ENCODE results near the gene SMYD1. TPM values are rescaled to one million over a fixed set of nuclear protein-coding genes. Genes with fewer than 3 reads are reported as not detected.

The SMYD1 gene
- polyA plus RNA-seq, 1 donor from 2014 or later = not detected

GRCh38 chr2:88074150-88074549, 6.5 kb downstream of the SMYD1 start:
- Histone ChIP-seq H3K9me2 (ENCODE audit: insufficient read depth, low read length) (no peaks in the 10 kb centered on the region), H3K9ac (ENCODE audit: low read length) (no peak overlapping the region), H3K27me3 (ENCODE audit: insufficient read depth, low read depth, low read length) (no peaks in the 10 kb centered on the region), H3K4me2 (ENCODE audit: low read length) (no peak overlapping the region), H3F3A (ENCODE audit: insufficient read depth, low read length, poor library complexity, severe bottlenecking) (no peaks in the 10 kb centered on the region), H3K36me3 (ENCODE audit: insufficient read depth, low read length) (no peaks in the 10 kb centered on the region), H3K79me2 (replicated peaks; ENCODE audit: insufficient read depth, low read length) (no peaks in the 10 kb centered on the region), H2AFZ (ENCODE audit: low read depth, low read length) (no peak overlapping the region), H4K20me1 (ENCODE audit: insufficient read depth) (no peaks in the 10 kb centered on the region), H3K9me3 (ENCODE audit: low read length) (no peaks in the 10 kb centered on the region), H3K4me3 (ENCODE audit: low read length) (no peak overlapping the region), H3K27ac (ENCODE audit: low read length) (no peak overlapping the region)
- TF ChIP-seq EP300 (conservative IDR thresholded peaks at IDR 0.05; ENCODE audit: poor library complexity, severe bottlenecking) = no peak
- TF ChIP-seq SMC3 (conservative IDR thresholded peaks at IDR 0.05; ENCODE audit: poor library complexity) = no peak
- TF ChIP-seq RAD21 (conservative IDR thresholded peaks at IDR 0.05) = no peak
- TF ChIP-seq POLR2AphosphoS5 (IDR thresholded peaks at IDR 0.05) = no peak
- no peak for TF ChIP-seq REST (IDR thresholded peaks at IDR 0.05; ENCODE audit: borderline replicate concordance)
- TF ChIP-seq EZH2 (IDR thresholded peaks at IDR 0.05; ENCODE audit: borderline replicate concordance, insufficient read depth, low read length, poor library complexity, severe bottlenecking) = no peak
- TF ChIP-seq CTCF (IDR thresholded peaks at IDR 0.05; ENCODE audit: poor library complexity, severe bottlenecking) = no peak
- TF ChIP-seq MXI1 (conservative IDR thresholded peaks at IDR 0.05; ENCODE audit: poor library complexity, severe bottlenecking) = no peak
- TF ChIP-seq TAF1 (IDR thresholded peaks at IDR 0.05; ENCODE audit: low read depth) = no peak

GRCh38 chr2:88074854-88075292, 7.2 kb downstream of the SMYD1 start:
- Histone ChIP-seq H3K4me3 (ENCODE audit: low read length) (no peak overlapping the region), H3K36me3 (ENCODE audit: insufficient read depth, low read length) (no peaks in the 10 kb centered on the region), H3K27me3 (ENCODE audit: insufficient read depth, low read depth, low read length) (no peaks in the 10 kb centered on the region), H3K79me2 (replicated peaks; ENCODE audit: insufficient read depth, low read length) (no peaks in the 10 kb centered on the region), H4K20me1 (ENCODE audit: insufficient read depth) (no peaks in the 10 kb centered on the region), H3K9me3 (ENCODE audit: low read length) (no peaks in the 10 kb centered on the region), H3K9me2 (ENCODE audit: insufficient read depth, low read length) (no peaks in the 10 kb centered on the region), H3F3A (ENCODE audit: insufficient read depth, low read length, poor library complexity, severe bottlenecking) (no peaks in the 10 kb centered on the region), H3K9ac (ENCODE audit: low read length) (no peak overlapping the region), H3K27ac (ENCODE audit: low read length) (no peak overlapping the region), H3K4me2 (ENCODE audit: low read length) (no peak overlapping the region), H2AFZ (ENCODE audit: low read depth, low read length) (no peak overlapping the region)
- TF ChIP-seq EP300 (conservative IDR thresholded peaks at IDR 0.05; ENCODE audit: poor library complexity, severe bottlenecking) (no peak), RAD21 (conservative IDR thresholded peaks at IDR 0.05) (no peak), CTCF (IDR thresholded peaks at IDR 0.05; ENCODE audit: poor library complexity, severe bottlenecking) (no peak), TAF1 (IDR thresholded peaks at IDR 0.05; ENCODE audit: low read depth) (no peak), REST (IDR thresholded peaks at IDR 0.05; ENCODE audit: borderline replicate concordance) (no peak), MXI1 (conservative IDR thresholded peaks at IDR 0.05; ENCODE audit: poor library complexity, severe bottlenecking) (no peak), POLR2AphosphoS5 (IDR thresholded peaks at IDR 0.05) (no peak), EZH2 (IDR thresholded peaks at IDR 0.05; ENCODE audit: borderline replicate concordance, insufficient read depth, low read length, poor library complexity, severe bottlenecking) (no peak), SMC3 (conservative IDR thresholded peaks at IDR 0.05; ENCODE audit: poor library complexity) (no peak)

Measured in neural cell (in vitro differentiated cells).